K562 (cell line): ENCODE data around the gene VSTM2B. TPM values are rescaled to one million over a fixed set of nuclear protein-coding genes. Genes with fewer than 3 reads are reported as not detected.

Experiments
- BDP1 ChIP-seq: IDR thresholded peaks from 3 replicates; pipeline ENCODE4 v1.6.1; 2011; ENCODE audit not compliant: insufficient read length, insufficient read depth
- CBFA2T3 ChIP-seq: fragments of 450-650 bp; IDR thresholded peaks from 2 replicates; pipeline ENCODE4 v1.6.1; 2017
- ERF ChIP-seq: fragments of 450-650 bp; formaldehyde crosslinking; IDR thresholded peaks from 2 replicates; pipeline ENCODE4 v1.4.0; 2020; ENCODE audit warnings: mild to moderate bottlenecking, mixed read lengths
- HOMEZ ChIP-seq: fragments of 250-450 bp; sonication (Bioruptor Pico); IDR thresholded peaks from 2 replicates; pipeline ENCODE4 v1.4.0; 2020; ENCODE audit warnings: mild to moderate bottlenecking, moderate library complexity
- JUN ChIP-seq, 2 experiments: sonication (generic) in 1 of 2; formaldehyde crosslinking in 1 of 2; IDR thresholded peaks; 2 replicates each; pipeline versions ENCODE4 v1.6.1 to v1.8.0; 2012 to 2022; ENCODE audit warnings: borderline replicate concordance in 2 of 2, mild to moderate bottlenecking in 2 of 2, improper control_type of control experiment in 1 of 2, low read depth in 1 of 2, low read length in 1 of 2, missing genetic modification reagents in 1 of 2
- MGA ChIP-seq: fragments of 450-650 bp; IDR thresholded peaks from 2 replicates; pipeline ENCODE4 v1.6.1; 2016; ENCODE audit warnings: mild to moderate bottlenecking, moderate library complexity
- MTA3 ChIP-seq: fragments of 450-650 bp; formaldehyde crosslinking; IDR thresholded peaks from 2 replicates; pipeline ENCODE4 v1.6.1; 2017; ENCODE audit warnings: mild to moderate bottlenecking, borderline replicate concordance
- MTF1 ChIP-seq: fragments of 250-450 bp; sonication (Bioruptor Pico); IDR thresholded peaks from 2 replicates; pipeline ENCODE4 v1.9.0; 2021; ENCODE audit warnings: moderate library complexity, mild to moderate bottlenecking, inconsistent platforms, borderline replicate concordance
- NFRKB ChIP-seq: fragments of 450-650 bp; IDR thresholded peaks from 2 replicates; pipeline ENCODE4 v1.6.1; 2016; ENCODE audit warnings: low read depth
- PYGO2 ChIP-seq: fragments of 450-650 bp; IDR thresholded peaks from 2 replicates; pipeline ENCODE4 v1.6.1; 2016; ENCODE audit warnings: mild to moderate bottlenecking, missing genetic modification characterization, moderate library complexity, missing compliant biosample characterization
- TFAM ChIP-seq: fragments of 250-450 bp; sonication (Bioruptor Pico); conservative IDR thresholded peaks from 2 replicates; pipeline ENCODE4 v1.5.0; 2021; ENCODE audit warnings: mild to moderate bottlenecking, moderate library complexity
- U2AF1 ChIP-seq: fragments of 200-400 bp; formaldehyde crosslinking; optimal IDR thresholded peaks from 2 replicates; pipeline ENCODE3; 2017; ENCODE audit warnings: mild to moderate bottlenecking, low read depth, low read length, moderate library complexity
- WHSC1 ChIP-seq: IDR thresholded peaks from one replicate; pipeline ENCODE4 v1.6.1; 2012; ENCODE audit warnings: low read length, control low read depth, inconsistent platforms
- ZNF280B ChIP-seq: fragments of 250-450 bp; sonication (Bioruptor Pico); IDR thresholded peaks from 2 replicates; pipeline ENCODE4 v1.5.1; 2021; ENCODE audit warnings: mild to moderate bottlenecking
- polyA plus RNA-seq, 8 experiments: library from polyadenylated mRNA; depleted of rRNA in 4 of 8; stranded (reverse) in 5 of 8; unstranded in 3 of 8; fragments of >200 nt; fragmentation: Nextera tagmentation in 2 of 8; fragmentation: Illumina TruSeq in 1 of 8; extraction: Ambion mirVana in 2 of 8; extraction: Trizol in 1 of 8; gene quantifications; 2 replicates each; pipeline versions ENCODE4 v1.2.1 to v1.2.3, GENCODE V29; 2011 to 2014; ENCODE audit warnings: inconsistent platforms in 1 of 8, missing spikeins in 1 of 8
- total RNA-seq, 7 experiments: library from RNA; depleted of rRNA in 6 of 7; stranded (reverse); fragments of >200 nt in 6 of 7; fragmentation: Illumina TruSeq in 2 of 7; extraction: Trizol in 2 of 7; gene quantifications; 2 replicates each; pipeline versions ENCODE4 v1.2.1 to v1.2.3, GENCODE V29; 2011 to 2021; ENCODE audit warnings: low replicate concordance in 1 of 7

VSTM2B gene
- total and polyA plus RNA-seq, 9 of the 15 experiments (the other 6 are each of a cell fraction or from before 2014, with no cell fraction given): not detected

- no peak for TF ChIP-seq MGA
- TF ChIP-seq WHSC1: no peak
- no peak for TF ChIP-seq CBFA2T3
- no peak for TF ChIP-seq HOMEZ (CRISPR knock-in tag)
- TF ChIP-seq MTF1 (CRISPR knock-in tag): no peak
- TF ChIP-seq PYGO2 (tag): no peak
- TF ChIP-seq BDP1: no peak
- TF ChIP-seq ZNF280B: no peak
- no peak for TF ChIP-seq NFRKB
- TF ChIP-seq TFAM (CRISPR knock-in tag): no peak
- TF ChIP-seq MTA3: no peak
- TF ChIP-seq U2AF1: no peak
- no peak for TF ChIP-seq ERF (CRISPR knock-in tag)
- no peak for TF ChIP-seq JUN (IDR thresholded peaks at IDR 0.05; ENCODE audit: borderline replicate concordance, low read depth, low read length)
- TF ChIP-seq JUN (CRISPR knock-in tag; IDR thresholded peaks at IDR 0.05; ENCODE audit: borderline replicate concordance): no peak
Measured at GRCh38 chr19:29492769-29493168, 33.0 kb upstream of the VSTM2B start (continued).
